Adrenal gland (tissue), 12 donors: ENCODE results near the gene TRIO. TPM values are rescaled to one million over a fixed set of nuclear protein-coding genes. Genes with fewer than 3 reads are reported as not detected.

Source experiments
- DNase-seq, 7 donors: peaks; one replicate each; pipeline ENCODE4 v3.0.0-alpha.2; 2019 to 2020
- H3K27ac ChIP-seq, 5 donors: fragments of 200-600 bp; sonication (generic) in 4 of 5; 1 replicate in 3 of 5; 2 replicates in 2 of 5; pipeline versions ENCODE4 v1.5.1 to v1.8.0; 2016 to 2020; ENCODE audit warnings: mild to moderate bottlenecking in 1 of 5
- H3K27me3 ChIP-seq: fragments of 200-600 bp; 2 replicates; pipeline ENCODE4 v1.8.0; 2021
- H3K36me3 ChIP-seq, 2 donors: fragments of 200-600 bp; replicated peaks in 1 of 2; 1 replicate in 1 of 2; 2 replicates in 1 of 2; pipeline versions ENCODE4 v1.5.1 to v1.8.0; 2018 to 2022
- H3K4me1 ChIP-seq, 2 donors: fragments of 200-600 bp; replicated peaks in 1 of 2; 1 replicate in 1 of 2; 2 replicates in 1 of 2; pipeline versions ENCODE4 v1.5.1 to v1.8.0; 2018 to 2021
- H3K4me3 ChIP-seq, 4 donors: fragments of 200-600 bp; sonication (generic) in 3 of 4; one replicate each; pipeline ENCODE4 v1.5.1; 2016 to 2018
- H3K9me3 ChIP-seq, 3 donors: fragments of 200-600 bp; sonication (generic) in 1 of 3; replicated peaks in 1 of 3; 1 replicate in 2 of 3; 2 replicates in 1 of 3; pipeline versions ENCODE4 v1.5.1 to v1.8.0; 2016 to 2021
- POLR2A ChIP-seq, 2 donors: fragments of 450-650 bp; IDR thresholded peaks; one replicate each; pipeline ENCODE4 v1.6.1; 2017; ENCODE audit warnings: antibody characterized with exemption in 2 of 2, mild to moderate bottlenecking in 2 of 2, moderate library complexity in 1 of 2
- WGBS, 4 donors: extraction: QIAGEN DNeasy Blood & Tissue Kit in 2 of 4; methylation state at CpG; one replicate each; pipeline versions ENCODE4 v1.1.5 to v1.1.7; 2013 to 2017; 5-methylcytosine and 5-hydroxymethylcytosine counted together
- intact Hi-C, 2 donors: fragments of 100-400 bp; cut with DNase I; formaldehyde crosslinking; loops; one replicate each; pipeline versions ENCODE4 v1.14.1 to v1.15.0; 2022 to 2023
- polyA plus RNA-seq, 3 donors: library from polyadenylated mRNA; stranded (reverse); fragments of 200-250 nt in 2 of 3; fragments of 350-450 nt in 1 of 3; fragmentation: Illumina TruSeq in 1 of 3; extraction: RNeasy Lipid Tissue Mini Kit (QIAGEN cat#74804) in 1 of 3; gene quantifications; one replicate each; pipeline ENCODE4 v1.2.3, GENCODE V29; 2013 to 2014
- total RNA-seq, 9 donors: library from RNA; depleted of rRNA in 4 of 9; stranded (reverse); fragments of >200 nt in 4 of 9; fragments of 120-200 nt in 1 of 9; fragmentation: NEBNext Ultra II Directional in 1 of 9; extraction: Animal tissue kit (Norgen Biotek cat#: 25700) in 1 of 9; gene quantifications; one replicate each; pipeline versions ENCODE4 v1.1.0 to v1.2.4, GENCODE V29; 2013 to 2023
- TF ChIP-seq, protein P1 (sequence below), 6 experiments: fragments of 450-650 bp in 4 of 6; fragments of 200-600 bp in 2 of 6; sonication (generic) in 1 of 6; IDR thresholded peaks; 1 replicate in 5 of 6; 2 replicates in 1 of 6; pipeline versions ENCODE4 v1.5.1 to v1.8.0; 2016 to 2021; ENCODE audit warnings: antibody characterized with exemption in 6 of 6, mild to moderate bottlenecking in 2 of 6, moderate library complexity in 1 of 6
- donor health status: healthy with polysubstance abuse.
- donor health status: Bipolar disorder and iron deficiency.
- donor health status: DM: yes; HTN: yes; CAD: no.
- donor health status: DM: no; HTN: no; CAD: no.
- donor health status: DM: no; HTN: no; CAD: no.
- donor health status: DM: yes; HTN: yes; CAD: no.

TRIO gene
- total and polyA plus RNA-seq, 12 donors, result 27.3 to 109 (median 72.4) TPM

DNA sequence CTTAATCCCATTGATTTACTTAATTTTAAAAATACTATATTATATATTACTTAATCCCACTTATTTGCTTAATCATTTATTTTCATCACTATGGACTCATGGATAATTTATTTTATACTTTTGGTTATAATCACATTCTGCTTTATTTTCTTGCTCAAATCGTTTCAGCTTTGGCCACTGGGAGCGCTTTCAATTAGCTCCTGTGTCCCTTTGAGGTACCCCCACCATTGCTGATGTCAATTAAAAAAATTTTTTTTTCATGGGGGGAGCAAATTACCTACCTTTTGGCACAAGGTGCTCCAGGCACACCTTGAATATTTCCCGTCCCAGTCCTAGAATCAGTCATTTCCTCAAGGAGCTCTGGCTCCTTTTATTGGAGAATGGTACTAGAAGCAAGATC lies 1.4 kb upstream of the TRIO start:
- Histone ChIP-seq H3K27ac (no peak overlapping the region), H3K27me3 (no peaks in the 10 kb centered on the region), H3K4me1 (peaks cover 16 to 24% of the 10 kb centered on the region in 2 donors), H3K4me3 (no peak overlapping the region), H3K36me3 (no peaks in the 10 kb centered on the region), H3K9me3 (no peaks in the 10 kb centered on the region)
- TF ChIP-seq, protein P1, sequence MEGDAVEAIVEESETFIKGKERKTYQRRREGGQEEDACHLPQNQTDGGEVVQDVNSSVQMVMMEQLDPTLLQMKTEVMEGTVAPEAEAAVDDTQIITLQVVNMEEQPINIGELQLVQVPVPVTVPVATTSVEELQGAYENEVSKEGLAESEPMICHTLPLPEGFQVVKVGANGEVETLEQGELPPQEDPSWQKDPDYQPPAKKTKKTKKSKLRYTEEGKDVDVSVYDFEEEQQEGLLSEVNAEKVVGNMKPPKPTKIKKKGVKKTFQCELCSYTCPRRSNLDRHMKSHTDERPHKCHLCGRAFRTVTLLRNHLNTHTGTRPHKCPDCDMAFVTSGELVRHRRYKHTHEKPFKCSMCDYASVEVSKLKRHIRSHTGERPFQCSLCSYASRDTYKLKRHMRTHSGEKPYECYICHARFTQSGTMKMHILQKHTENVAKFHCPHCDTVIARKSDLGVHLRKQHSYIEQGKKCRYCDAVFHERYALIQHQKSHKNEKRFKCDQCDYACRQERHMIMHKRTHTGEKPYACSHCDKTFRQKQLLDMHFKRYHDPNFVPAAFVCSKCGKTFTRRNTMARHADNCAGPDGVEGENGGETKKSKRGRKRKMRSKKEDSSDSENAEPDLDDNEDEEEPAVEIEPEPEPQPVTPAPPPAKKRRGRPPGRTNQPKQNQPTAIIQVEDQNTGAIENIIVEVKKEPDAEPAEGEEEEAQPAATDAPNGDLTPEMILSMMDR (IDR thresholded peaks at IDR 0.05), result no peak
- no peak for TF ChIP-seq POLR2A (IDR thresholded peaks at IDR 0.05)
- no peak for DNase-seq
- WGBS, 4 donors, result 71 to 85% (median 79%) methylated on average over 3 of the region's 3 CpGs
- intact Hi-C loops, result loop anchor here (10.0 kb wide), 3 partner anchors 63 to 123 kb away; no protein-coding TSS in a partner anchor

DNA sequence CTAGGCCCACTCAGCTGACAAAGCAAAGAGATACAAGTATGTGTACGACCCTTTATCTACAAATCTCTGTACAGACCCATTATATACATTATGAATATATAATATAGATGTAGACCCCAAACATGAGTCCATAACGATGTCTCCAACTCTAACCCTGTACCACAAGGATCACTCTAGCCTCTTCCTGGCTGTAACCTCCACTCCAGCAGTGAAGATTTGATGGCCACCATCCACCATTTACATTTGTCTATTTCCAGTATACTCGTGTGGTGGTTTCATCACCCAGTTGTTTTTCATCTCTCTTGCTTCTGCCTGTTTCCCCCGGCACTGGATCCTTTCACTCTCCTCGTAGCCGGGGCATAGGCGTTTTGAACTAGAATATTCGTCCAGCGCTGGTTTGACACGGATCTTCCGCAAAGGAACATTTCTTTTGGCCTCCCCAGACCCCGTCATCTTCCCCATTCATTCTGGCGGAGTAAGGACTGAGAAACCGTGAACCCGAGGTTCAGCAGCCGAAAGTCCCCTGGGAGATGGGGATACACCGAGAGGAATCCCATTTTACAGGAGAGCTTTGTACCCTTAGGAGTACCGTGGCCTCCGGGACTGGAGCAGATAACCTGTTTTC lies 828 bp upstream of the TRIO start:
- no peaks in the 10 kb centered on the region for H3K9me3 ChIP-seq
- H3K4me1 ChIP-seq, result peaks cover 22 to 30% of the 10 kb centered on the region in 2 donors
- H3K27me3 ChIP-seq, result no peaks in the 10 kb centered on the region
- intact Hi-C loops, result loop anchor here (10.0 kb wide), 3 partner anchors 62 to 122 kb away; no protein-coding TSS in a partner anchor
- no peaks in the 10 kb centered on the region for H3K36me3 ChIP-seq
- WGBS, 4 donors, result 6 to 9% (median 9%) methylated on average over 19 of the region's 19 CpGs
- no peak for DNase-seq
- TF ChIP-seq, protein P1 (IDR thresholded peaks at IDR 0.05), result no peak
- TF ChIP-seq POLR2A (IDR thresholded peaks at IDR 0.05), result no peak
- peak overlapping the region; percentile 51 to 97 (median 75) for H3K27ac ChIP-seq
- peak overlapping the region in 3 of 4 donors; percentile 16 to 71 (median 46) for H3K4me3 ChIP-seq

DNA sequence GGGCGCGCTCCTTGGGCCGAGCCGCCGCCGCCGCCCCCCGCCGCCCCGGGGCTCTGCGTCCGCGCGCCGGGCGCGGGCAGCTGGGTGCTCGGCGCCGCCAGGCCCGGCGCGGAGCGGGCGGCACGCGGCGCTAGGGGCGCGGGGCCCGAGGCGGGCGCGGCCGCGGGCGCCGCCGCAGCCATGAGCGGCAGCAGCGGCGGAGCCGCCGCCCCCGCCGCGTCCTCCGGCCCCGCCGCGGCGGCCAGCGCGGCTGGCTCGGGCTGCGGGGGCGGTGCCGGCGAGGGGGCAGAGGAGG lies 351 bp downstream of the TRIO start:
- intact Hi-C loops, result loop anchor here (10.0 kb wide), 3 partner anchors 61 to 121 kb away; no protein-coding TSS in a partner anchor
- TF ChIP-seq POLR2A (IDR thresholded peaks at IDR 0.05), result no peak
- TF ChIP-seq, protein P1 (IDR thresholded peaks at IDR 0.05), result no peak

DNA sequence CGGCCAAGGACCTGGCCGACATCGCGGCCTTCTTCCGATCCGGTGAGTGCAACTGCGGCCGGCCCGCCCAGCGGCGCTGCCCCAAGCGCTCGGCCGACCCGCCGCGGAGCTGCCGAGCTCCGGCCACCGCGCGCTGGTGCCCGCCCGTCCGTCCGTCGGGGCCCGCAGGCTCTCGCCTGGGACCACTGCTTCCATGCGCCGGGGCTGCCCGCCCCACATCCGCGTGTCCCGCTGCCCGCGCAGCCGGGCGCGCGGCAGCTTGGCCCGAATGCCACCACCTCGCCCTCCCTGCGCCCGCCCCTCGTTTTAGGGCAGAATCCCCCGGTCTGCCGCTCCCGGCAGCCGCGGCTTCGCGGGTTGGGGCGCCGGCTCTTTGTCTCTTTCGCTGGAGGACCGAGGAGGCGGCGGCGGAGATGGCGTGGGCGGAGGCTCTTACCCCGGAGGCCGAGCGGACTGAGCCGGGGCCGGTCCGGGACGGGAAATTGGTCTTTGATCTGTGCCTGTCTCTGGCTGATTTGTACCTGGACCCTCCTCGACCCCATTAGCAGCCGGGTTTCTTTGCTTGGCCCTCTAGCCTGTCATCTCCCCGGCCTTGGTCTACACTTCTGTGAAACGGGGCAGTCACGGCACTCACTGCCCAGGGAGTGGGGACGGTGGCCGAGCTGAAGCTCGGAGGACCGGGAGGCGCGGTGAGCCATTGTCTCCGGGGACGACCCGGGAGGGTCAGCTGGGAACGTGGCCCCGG lies 871 bp downstream of the TRIO start:
- Histone ChIP-seq H3K4me3 (peak overlapping the region; percentile 62 to 93 (median 86)), H3K27me3 (no peaks in the 10 kb centered on the region), H3K27ac (peak overlapping the region; percentile 35 to 97 (median 87)), H3K36me3 (no peaks in the 10 kb centered on the region), H3K4me1 (peaks cover 29 to 47% of the 10 kb centered on the region in 2 donors), H3K9me3 (no peaks in the 10 kb centered on the region)
- intact Hi-C loops, result loop anchor here (10.0 kb wide), 3 partner anchors 61 to 121 kb away; no protein-coding TSS in a partner anchor
- TF ChIP-seq, protein P1 (IDR thresholded peaks at IDR 0.05), result peak in 1 of 6 experiments; percentile 7
- TF ChIP-seq POLR2A (IDR thresholded peaks at IDR 0.05), result peak in 1 of 2 donors; percentile 6
- 0% methylated on average over 17 to 85 of the region's 85 CpGs for WGBS, 4 donors
- peak; percentile 41 to 66 (median 56) for DNase-seq

More for the DNA sequence above, 351 bp downstream of the TRIO start:
- Histone ChIP-seq H3K27ac (peak overlapping the region in 4 of 5 donors; percentile 83 to 97 (median 92)), H3K9me3 (no peaks in the 10 kb centered on the region), H3K36me3 (no peaks in the 10 kb centered on the region), H3K27me3 (no peaks in the 10 kb centered on the region), H3K4me3 (peak overlapping the region in 2 of 4 donors; percentile 62 to 93), H3K4me1 (peaks cover 29 to 41% of the 10 kb centered on the region in 2 donors)
- DNase-seq, result peak in 1 of 7 donors; percentile 41
- 0 to 1% (median 1%) methylated on average over 30 to 59 of the region's 59 CpGs; no CpG with 5 or more reads in 1 of the 4 donors for WGBS, 4 donors
